Uterus (tissue), 4 donors: ENCODE data around the gene PKDREJ. TPM values are rescaled to one million over a fixed set of nuclear protein-coding genes. Genes with fewer than 3 reads are reported as not detected.

Experiments used
- DNase-seq, 2 donors: peaks; one replicate each; pipeline ENCODE4 v3.0.0-alpha.2; 2019 to 2020
- H3K27ac ChIP-seq, 2 donors: fragments of 200-600 bp; sonication (generic); 1 replicate in 1 of 2; 2 replicates in 1 of 2; pipeline ENCODE4 v1.5.1; 2016 to 2018
- H3K27me3 ChIP-seq, 2 donors: fragments of 200-600 bp; sonication (generic); one replicate each; pipeline ENCODE4 v1.5.1; 2018 to 2019; ENCODE audit warnings: control low read depth in 1 of 2
- H3K36me3 ChIP-seq, 2 donors: fragments of 200-600 bp; sonication (generic); one replicate each; pipeline ENCODE4 v1.5.1; 2019; ENCODE audit warnings: control low read depth in 1 of 2
- H3K4me1 ChIP-seq, 2 donors: fragments of 200-600 bp; sonication (generic); one replicate each; pipeline ENCODE4 v1.5.1; 2018 to 2019; ENCODE audit warnings: control low read depth in 1 of 2
- H3K4me3 ChIP-seq, 2 donors: fragments of 200-600 bp; sonication (generic); 1 replicate in 1 of 2; 2 replicates in 1 of 2; pipeline ENCODE4 v1.5.1; 2018 to 2019; ENCODE audit warnings: mild to moderate bottlenecking in 1 of 2
- H3K9me3 ChIP-seq, 2 donors: fragments of 200-600 bp; sonication (generic); one replicate each; pipeline ENCODE4 v1.5.1; 2019; ENCODE audit warnings: control low read depth in 1 of 2
- CTCF ChIP-seq, 4 experiments: fragments of 200-600 bp in 2 of 4; fragments of 450-650 bp in 2 of 4; sonication (generic) in 2 of 4; IDR thresholded peaks; one replicate each; pipeline ENCODE4 v1.5.1; 2016 to 2019; ENCODE audit warnings: antibody characterized with exemption in 4 of 4, mild to moderate bottlenecking in 2 of 4, moderate library complexity in 1 of 4
- POLR2A ChIP-seq, 2 donors: fragments of 450-650 bp; IDR thresholded peaks; one replicate each; pipeline ENCODE4 v1.6.1; 2016; ENCODE audit warnings: antibody characterized with exemption in 2 of 2, mild to moderate bottlenecking in 1 of 2, moderate library complexity in 1 of 2
- intact Hi-C: fragments of 100-400 bp; cut with DNase I; formaldehyde crosslinking; loops from one replicate; pipeline ENCODE4 v1.15.1; 2023; ENCODE audit warnings: low total_unique reads
- total RNA-seq, 4 donors: library from RNA; depleted of rRNA in 3 of 4; stranded (reverse); fragments of >200 nt in 3 of 4; gene quantifications; one replicate each; pipeline versions ENCODE4 v1.1.0 to v1.2.4, GENCODE V29; 2014 to 2023
- donor health status: DM: yes; HTN: yes; CAD: no.

PKDREJ gene
- total RNA-seq, 4 donors from 2014 or later, result 0.06 to 0.14 TPM; not detected in 2

GRCh38 chr22:46256358-46256958, 6.7 kb downstream of the PKDREJ start:
- H3K9me3 ChIP-seq, result no peaks in the 10 kb centered on the region
- no peaks in the 10 kb centered on the region for H3K27me3 ChIP-seq
- H3K4me3 ChIP-seq, result no peak overlapping the region
- TF ChIP-seq POLR2A (IDR thresholded peaks at IDR 0.05) (no peak), CTCF (IDR thresholded peaks at IDR 0.05) (no peak)
- H3K27ac ChIP-seq, result no peak overlapping the region
- no peak for DNase-seq
- no peaks in the 10 kb centered on the region for H3K36me3 ChIP-seq
- intact Hi-C loops, result no loop called here
- H3K4me1 ChIP-seq, result no peaks in the 10 kb centered on the region

- Histone ChIP-seq H3K4me3 (no peak overlapping the region), H3K9me3 (no peaks in the 10 kb centered on the region), H3K27me3 (no peaks in the 10 kb centered on the region), H3K27ac (no peak overlapping the region), H3K4me1 (peaks cover 0 to 6% of the 10 kb centered on the region in 2 donors), H3K36me3 (no peaks in the 10 kb centered on the region)
- TF ChIP-seq POLR2A (IDR thresholded peaks at IDR 0.05) (no peak), CTCF (IDR thresholded peaks at IDR 0.05) (no peak)
- intact Hi-C loops, result no loop called here
- no peak for DNase-seq
Observed at GRCh38 chr22:46251816-46252380, 11.2 kb downstream of the PKDREJ start.

- no peak for DNase-seq
- Histone ChIP-seq H3K27me3 (no peaks in the 10 kb centered on the region), H3K4me3 (peak overlapping the region in 1 of 2 donors; percentile 67), H3K27ac (no peak overlapping the region), H3K36me3 (no peaks in the 10 kb centered on the region), H3K4me1 (peaks cover 0 to 6% of the 10 kb centered on the region in 2 donors), H3K9me3 (no peaks in the 10 kb centered on the region)
- intact Hi-C loops, result no loop called here
- TF ChIP-seq CTCF (IDR thresholded peaks at IDR 0.05) (no peak), POLR2A (IDR thresholded peaks at IDR 0.05) (no peak)
Observed at GRCh38 chr22:46251266-46251665, 11.9 kb downstream of the PKDREJ start.

GRCh38 chr22:46250783-46251125, 12.4 kb downstream of the PKDREJ start:
- Histone ChIP-seq H3K27me3 (no peaks in the 10 kb centered on the region), H3K36me3 (no peaks in the 10 kb centered on the region), H3K4me1 (peaks cover 0 to 6% of the 10 kb centered on the region in 2 donors), H3K9me3 (no peaks in the 10 kb centered on the region), H3K27ac (peak overlapping the region; percentile 72 to 85), H3K4me3 (peak overlapping the region; percentile 67 to 90)
- no peak for TF ChIP-seq CTCF (IDR thresholded peaks at IDR 0.05)
- no peak for TF ChIP-seq POLR2A (IDR thresholded peaks at IDR 0.05)
- DNase-seq, result no peak
- intact Hi-C loops, result no loop called here

- Histone ChIP-seq H3K4me3 (peak within 1 kb of the TSS; percentile 67 to 90), H3K4me1 (peaks cover 0 to 6% of the 10 kb centered on the region in 2 donors), H3K9me3 (no peaks in the 10 kb centered on the region), H3K27ac (peak within 1 kb of the TSS; percentile 72 to 85), H3K27me3 (no peaks in the 10 kb centered on the region), H3K36me3 (no peaks in the 10 kb centered on the region)
- TF ChIP-seq POLR2A (IDR thresholded peaks at IDR 0.05) (peak; percentile 80 to 83), CTCF (IDR thresholded peaks at IDR 0.05) (peak in 3 of 4 experiments; percentile 2 to 18 (median 3))
- intact Hi-C loops, result no loop called here
- peak; percentile 82 to 88 for DNase-seq
Observed at GRCh38 chr22:46250035-46250782, 12.9 kb downstream of the PKDREJ start, which contains the start of gene CDPF1. CDPF1 (minus strand) TSS chr22:46250293; CDS start chr22:46248284, 2,009 bp downstream.
